ENCODE results near the gene NATD1. TPM values are rescaled to one million over a fixed set of nuclear protein-coding genes. Genes with fewer than 3 reads are reported as not detected.

The NATD1 gene
- total and polyA plus RNA-seq, 12 donors: 1.8 to 18.7 (median 10.3) TPM

GRCh38 chr17:21293831-21294210 is 40.6 kb upstream of the NATD1 start:
- no peak overlapping the region for H3K4me3 ChIP-seq
- peak overlapping the region in 1 of 5 donors; percentile 39 for H3K27ac ChIP-seq
- no peak for DNase-seq
- WGBS, 4 donors: 47 to 74% (median 66%) methylated on average over 6 to 10 of the region's 10 CpGs
- TF ChIP-seq POLR2A (IDR thresholded peaks at IDR 0.05) (no peak), CTCF (IDR thresholded peaks at IDR 0.05) (no peak)
- intact Hi-C loops (cut with DNase I): no loop called here
- no peaks in the 10 kb centered on the region for H3K9me3 ChIP-seq (replicated peaks in 1 of 3)
- peaks cover 0 to 6% of the 10 kb centered on the region in 2 donors for H3K36me3 ChIP-seq (replicated peaks in 1 of 2)
- H3K27me3 ChIP-seq: no peaks in the 10 kb centered on the region
- peaks cover 11 to 21% of the 10 kb centered on the region in 2 donors for H3K4me1 ChIP-seq (replicated peaks in 1 of 2)

- Histone ChIP-seq H3K27ac (no peak overlapping the region), H3K27me3 (no peaks in the 10 kb centered on the region), H3K9me3 (replicated peaks in 1 of 3) (no peaks in the 10 kb centered on the region), H3K4me1 (replicated peaks in 1 of 2) (peaks cover 18 to 28% of the 10 kb centered on the region in 2 donors), H3K4me3 (no peak overlapping the region), H3K36me3 (replicated peaks in 1 of 2) (no peaks in the 10 kb centered on the region)
- TF ChIP-seq CTCF (IDR thresholded peaks at IDR 0.05): no peak
- no peak for TF ChIP-seq POLR2A (IDR thresholded peaks at IDR 0.05)
- intact Hi-C loops (cut with DNase I): no loop called here
- WGBS, 4 donors: 73 to 77% (median 74%) methylated on average over 19 to 20 of the region's 20 CpGs
- DNase-seq: no peak
These were observed 39.9 kb upstream of the NATD1 start for GRCh38 chr17:21292867-21293830.

- intact Hi-C loops (cut with DNase I): no loop called here
- Histone ChIP-seq H3K9me3 (replicated peaks in 1 of 3) (no peaks in the 10 kb centered on the region), H3K27ac (no peak overlapping the region), H3K36me3 (replicated peaks in 1 of 2) (no peaks in the 10 kb centered on the region), H3K4me1 (replicated peaks in 1 of 2) (peaks cover 31 to 39% of the 10 kb centered on the region in 2 donors), H3K4me3 (no peak overlapping the region), H3K27me3 (no peaks in the 10 kb centered on the region)
- TF ChIP-seq CTCF (IDR thresholded peaks at IDR 0.05) (no peak), POLR2A (IDR thresholded peaks at IDR 0.05) (no peak)
- WGBS, 4 donors: 48 to 72% (median 65%) methylated on average over 12 of the region's 12 CpGs
- DNase-seq: no peak
These were observed 38.7 kb upstream of the NATD1 start for GRCh38 chr17:21291862-21292261.

- peaks cover 35 to 41% of the 10 kb centered on the region in 2 donors for H3K4me1 ChIP-seq (replicated peaks in 1 of 2)
These were observed 38.1 kb upstream of the NATD1 start for GRCh38 chr17:21291357-21291756.

More at GRCh38 chr17:21291357-21291756, 38.1 kb upstream of the NATD1 start:
- Histone ChIP-seq H3K27ac (no peak overlapping the region), H3K9me3 (replicated peaks in 1 of 3) (no peaks in the 10 kb centered on the region), H3K36me3 (replicated peaks in 1 of 2) (no peaks in the 10 kb centered on the region), H3K4me3 (no peak overlapping the region), H3K27me3 (no peaks in the 10 kb centered on the region)
- 56 to 62% (median 60%) methylated on average over 10 of the region's 10 CpGs for WGBS, 4 donors
- TF ChIP-seq CTCF (IDR thresholded peaks at IDR 0.05): no peak
- no peak for TF ChIP-seq POLR2A (IDR thresholded peaks at IDR 0.05)
- peak in 2 of 7 donors; percentile 44 to 46 for DNase-seq
- intact Hi-C loops (cut with DNase I): no loop called here
